Hepatocyte (in vitro differentiated cells): ENCODE measurements around the gene TSKS.
"Not testable (repeated sequence)": the region's sequence is repeated elsewhere in the genome, so short reads cannot be mapped to it uniquely, and the experiment has no call there.

Experiments
- EZH2 ChIP-seq: fragments of 200-600 bp; sonication (generic); IDR thresholded peaks from 2 replicates; pipeline ENCODE4 v1.6.1; 2016; ENCODE audit warnings: antibody characterized with exemption, mild to moderate bottlenecking, borderline replicate concordance
- TF ChIP-seq, protein P1 (sequence below): fragments of 200-600 bp; sonication (generic); IDR thresholded peaks from 2 replicates; pipeline ENCODE4 v1.5.1; 2016; ENCODE audit warnings: antibody characterized with exemption, mild to moderate bottlenecking; ENCODE audit not compliant: poor library complexity

DNA sequence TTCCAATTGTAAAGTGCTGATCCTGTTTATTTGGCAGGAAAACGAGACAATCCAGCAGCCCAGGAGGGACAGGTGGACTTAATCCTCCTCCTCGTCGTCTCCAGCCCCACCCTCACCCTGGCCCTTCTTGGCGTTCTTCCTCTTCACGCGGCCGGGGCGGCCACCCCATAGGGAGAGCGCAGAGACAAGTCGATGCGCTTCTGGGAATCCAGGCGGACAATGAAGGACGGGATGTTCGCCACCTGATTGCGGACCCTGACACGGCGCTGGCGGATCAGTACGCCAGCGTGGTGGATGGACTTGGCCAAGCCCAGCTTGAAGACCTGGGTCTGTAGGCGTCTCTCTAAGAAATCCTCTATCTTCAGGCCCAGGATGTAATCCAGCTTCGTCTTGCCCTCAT is 43.7 kb downstream of the TSKS start:
- not testable (repeated sequence) for TF ChIP-seq EZH2
- TF ChIP-seq, protein P1, sequence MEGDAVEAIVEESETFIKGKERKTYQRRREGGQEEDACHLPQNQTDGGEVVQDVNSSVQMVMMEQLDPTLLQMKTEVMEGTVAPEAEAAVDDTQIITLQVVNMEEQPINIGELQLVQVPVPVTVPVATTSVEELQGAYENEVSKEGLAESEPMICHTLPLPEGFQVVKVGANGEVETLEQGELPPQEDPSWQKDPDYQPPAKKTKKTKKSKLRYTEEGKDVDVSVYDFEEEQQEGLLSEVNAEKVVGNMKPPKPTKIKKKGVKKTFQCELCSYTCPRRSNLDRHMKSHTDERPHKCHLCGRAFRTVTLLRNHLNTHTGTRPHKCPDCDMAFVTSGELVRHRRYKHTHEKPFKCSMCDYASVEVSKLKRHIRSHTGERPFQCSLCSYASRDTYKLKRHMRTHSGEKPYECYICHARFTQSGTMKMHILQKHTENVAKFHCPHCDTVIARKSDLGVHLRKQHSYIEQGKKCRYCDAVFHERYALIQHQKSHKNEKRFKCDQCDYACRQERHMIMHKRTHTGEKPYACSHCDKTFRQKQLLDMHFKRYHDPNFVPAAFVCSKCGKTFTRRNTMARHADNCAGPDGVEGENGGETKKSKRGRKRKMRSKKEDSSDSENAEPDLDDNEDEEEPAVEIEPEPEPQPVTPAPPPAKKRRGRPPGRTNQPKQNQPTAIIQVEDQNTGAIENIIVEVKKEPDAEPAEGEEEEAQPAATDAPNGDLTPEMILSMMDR, result not testable (repeated sequence)
